GM21576 (cell line): ENCODE data around the gene GOLGA8M.
"Not testable (repeated sequence)": the region's sequence is repeated elsewhere in the genome, so short reads cannot be mapped to it uniquely, and the experiment has no call there.

Experiments
- ATAC-seq: cut with Tn5 transposase; IDR thresholded peaks from one replicate; pipeline ENCODE4 v1.9.1; 2021; ENCODE audit warnings: mild to moderate bottlenecking, moderate library complexity; ENCODE audit not compliant: unreplicated experiment

The GOLGA8M gene

GRCh38 chr15:28663717-28664116 is 48.5 kb downstream of the GOLGA8M start:
- ATAC-seq: not testable (repeated sequence)

- ATAC-seq: not testable (repeated sequence)
These were observed 51.5 kb downstream of the GOLGA8M start for GRCh38 chr15:28660750-28661149.

GRCh38 chr15:28656018-28656360 is 56.2 kb downstream of the GOLGA8M start:
- ATAC-seq: not testable (repeated sequence)

- not testable (repeated sequence) for ATAC-seq
These were observed 56.7 kb downstream of the GOLGA8M start for GRCh38 chr15:28655329-28656017.

GRCh38 chr15:28654194-28654593 is 58.0 kb downstream of the GOLGA8M start:
- ATAC-seq: not testable (repeated sequence)

GRCh38 chr15:28652538-28652937 is 59.7 kb downstream of the GOLGA8M start:
- ATAC-seq: not testable (repeated sequence)
